Measurements from ENCODE around the gene KDM5B.
"Not testable (repeated sequence)": the region's sequence is repeated elsewhere in the genome, so short reads cannot be mapped to it uniquely, and the experiment has no call there.

Gene KDM5B

GRCh38 chr1:202807926-202808757, at the start of gene KDM5B:
Gene KDM5B, minus strand, starts transcription at chr1:202808421. Its CDS starts 116 bp downstream, at chr1:202808305.
- DNase-seq: peak; percentile 74

DNA sequence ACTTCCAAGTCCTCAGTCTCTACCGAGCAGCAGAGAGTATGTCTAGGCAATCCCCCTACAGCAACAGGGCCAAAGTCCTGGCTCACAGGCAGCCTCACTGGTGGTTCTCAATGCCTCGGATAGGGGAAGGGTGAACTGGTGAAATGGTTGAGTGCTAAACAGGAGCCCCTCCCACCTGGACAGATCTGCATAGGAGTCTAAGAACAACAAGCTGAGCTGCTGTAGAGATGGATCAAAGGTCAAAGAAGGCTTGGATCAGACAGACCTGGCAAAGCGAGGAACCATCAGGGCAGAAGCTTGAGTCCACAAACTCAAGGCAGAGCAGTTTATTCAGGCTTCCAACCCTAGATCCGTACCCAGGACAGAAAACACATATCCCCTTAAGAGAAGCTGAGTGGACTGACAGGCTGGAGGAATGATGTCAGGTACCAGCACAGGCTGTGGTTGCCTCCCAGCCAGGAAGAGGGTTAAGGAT, 49.0 kb upstream of the KDM5B start:
- DNase-seq: no peak

DNA sequence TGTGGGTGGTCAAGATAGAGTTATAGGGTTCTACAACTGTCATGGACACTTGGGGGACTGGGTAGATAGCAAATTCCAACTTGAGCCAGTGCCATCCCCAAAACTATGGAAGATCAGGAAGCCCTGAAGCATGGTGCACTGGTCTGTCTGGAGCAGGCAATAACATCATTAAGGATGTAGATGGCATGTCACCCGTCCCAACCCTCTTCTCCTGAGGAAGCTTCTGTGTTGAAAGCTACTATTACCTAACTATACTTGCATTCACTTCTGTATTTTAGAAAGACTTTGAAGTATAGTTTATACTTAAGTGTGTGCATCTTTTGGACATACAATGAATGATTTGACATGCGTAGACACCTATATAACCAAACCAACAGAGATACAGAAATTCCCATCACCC, 47.8 kb upstream of the KDM5B start:
- DNase-seq: no peak

DNA sequence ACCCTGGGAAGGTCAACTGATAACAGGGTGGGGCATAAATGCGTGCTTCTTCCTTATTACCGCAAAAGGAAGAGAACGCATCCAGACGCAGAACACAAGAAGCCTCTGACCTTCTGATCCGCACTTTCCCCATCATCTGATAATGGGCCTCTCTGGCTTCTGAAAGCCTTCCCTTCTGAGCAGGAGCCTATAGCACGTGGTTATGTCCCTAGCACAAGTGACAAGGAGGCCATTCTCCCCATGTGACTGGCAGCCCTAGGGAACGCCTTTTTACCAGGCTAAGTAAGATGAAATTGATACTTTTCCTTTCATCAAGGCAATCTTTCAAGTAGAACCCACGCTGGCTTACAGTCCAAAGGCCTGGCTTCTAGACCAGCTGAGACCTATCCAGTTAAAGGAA, 46.6 kb upstream of the KDM5B start:
- DNase-seq: no peak

DNA sequence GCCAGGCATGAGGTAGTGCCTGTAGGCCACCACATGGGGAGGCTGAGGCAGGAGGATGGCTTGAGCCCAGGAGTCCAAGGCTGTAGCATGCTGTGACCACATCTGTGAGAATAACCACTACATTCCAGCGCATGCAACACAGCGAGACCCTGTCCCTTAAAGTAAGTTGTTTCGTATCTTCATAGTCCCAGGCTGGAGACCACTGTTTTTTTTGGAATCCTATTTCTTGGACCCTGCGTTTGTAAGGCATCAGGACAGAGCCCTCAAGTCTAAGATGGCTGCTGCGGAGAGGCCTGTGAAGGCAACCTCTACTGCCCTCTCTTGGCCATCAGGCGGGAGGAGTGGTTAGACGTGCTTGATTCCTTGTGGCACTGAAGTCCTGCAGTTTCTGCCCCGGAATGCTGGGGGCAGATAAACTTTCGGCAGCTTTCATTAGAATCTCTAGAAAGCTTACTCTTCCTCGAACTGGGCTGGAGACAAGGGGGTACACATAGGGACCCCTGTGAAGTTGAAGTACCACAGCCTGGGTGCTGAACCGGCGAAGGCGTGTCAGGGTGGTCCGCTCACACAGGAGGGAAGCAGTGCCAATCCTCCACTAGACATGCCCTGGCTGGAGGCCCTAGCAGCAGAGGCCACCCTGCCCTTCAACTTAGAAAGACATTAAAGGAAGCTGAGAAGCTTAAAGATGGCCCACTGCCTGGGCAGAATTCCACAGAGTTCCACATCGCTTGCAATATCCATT, 44.1 kb upstream of the KDM5B start:
- no peak for DNase-seq

GRCh38 chr1:202850593-202851362, 42.6 kb upstream of the KDM5B start:
- DNase-seq: no peak

- no peak for DNase-seq
Measured at GRCh38 chr1:202848191-202848542, 39.9 kb upstream of the KDM5B start.

DNA sequence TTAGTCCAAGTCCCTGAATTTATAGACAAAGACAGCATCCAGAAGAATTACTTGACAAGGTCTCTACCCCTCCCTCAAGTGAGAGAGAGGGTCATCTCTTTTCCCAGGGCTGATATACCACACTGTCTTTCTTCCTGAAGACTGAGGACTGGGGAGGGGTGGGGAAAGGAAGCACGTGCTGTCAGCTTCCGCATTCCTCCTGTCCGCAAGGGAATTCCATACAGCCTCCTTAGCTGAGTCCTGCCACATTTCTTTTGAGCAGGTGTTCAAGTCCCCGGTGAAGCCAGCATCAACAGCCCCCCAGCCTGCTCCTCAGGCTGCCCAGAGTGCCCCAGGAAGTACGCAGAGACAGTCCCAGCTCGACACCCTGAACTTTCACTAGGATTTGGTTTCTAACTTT, 36.7 kb upstream of the KDM5B start:
- no peak for DNase-seq

DNA sequence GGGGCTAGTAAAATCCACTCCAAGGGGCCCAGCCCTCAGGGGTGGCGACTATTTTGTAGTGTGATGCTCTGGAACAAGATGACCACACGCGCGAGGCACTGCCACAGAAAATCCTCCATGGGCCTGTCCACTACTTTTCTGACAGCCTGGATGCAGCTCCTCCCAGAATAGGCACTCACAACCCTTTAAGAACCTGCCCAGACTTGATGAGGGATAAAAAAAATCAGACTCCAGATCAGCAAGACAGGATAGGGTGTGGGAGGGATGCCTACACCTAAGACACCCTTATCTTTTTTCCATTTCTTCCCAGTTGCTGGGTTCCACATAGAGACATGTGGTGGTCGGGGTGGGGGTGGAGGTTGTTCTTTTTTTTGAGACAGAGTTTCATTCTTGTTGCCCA, 36.0 kb upstream of the KDM5B start:
- DNase-seq: no peak

GRCh38 chr1:202843081-202843480, 34.9 kb upstream of the KDM5B start:
- DNase-seq: no peak

- DNase-seq: no peak
Measured at GRCh38 chr1:202837746-202838262, 29.6 kb upstream of the KDM5B start.

GRCh38 chr1:202836623-202837403, 28.6 kb upstream of the KDM5B start:
- no peak for DNase-seq

DNA sequence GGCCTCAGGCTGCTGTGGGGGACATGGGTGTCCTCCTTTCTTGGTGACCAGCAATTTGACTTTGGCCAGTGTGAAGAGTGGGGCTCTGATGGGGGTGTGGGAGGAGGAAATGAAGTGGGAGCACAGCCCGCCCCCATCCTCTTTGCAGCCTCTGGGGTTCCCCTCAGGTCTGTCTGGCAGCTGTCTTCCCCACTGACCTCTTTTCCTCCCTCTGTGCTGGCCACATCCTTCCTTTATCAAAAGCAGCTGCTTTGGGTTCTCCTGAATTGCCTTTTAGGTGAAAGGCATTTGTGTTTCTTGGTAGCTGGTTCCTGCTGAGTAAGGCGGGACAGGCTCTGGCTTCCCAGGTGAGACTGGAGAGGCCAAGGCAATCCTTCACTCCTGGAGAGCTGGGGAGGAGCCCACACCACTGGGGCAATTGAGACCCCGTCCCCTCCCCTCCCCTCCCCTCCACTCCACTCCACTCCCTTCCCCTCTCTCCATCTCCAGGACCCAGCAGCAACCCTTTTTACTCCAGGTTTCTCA, 27.4 kb upstream of the KDM5B start:
- DNase-seq: no peak

DNA sequence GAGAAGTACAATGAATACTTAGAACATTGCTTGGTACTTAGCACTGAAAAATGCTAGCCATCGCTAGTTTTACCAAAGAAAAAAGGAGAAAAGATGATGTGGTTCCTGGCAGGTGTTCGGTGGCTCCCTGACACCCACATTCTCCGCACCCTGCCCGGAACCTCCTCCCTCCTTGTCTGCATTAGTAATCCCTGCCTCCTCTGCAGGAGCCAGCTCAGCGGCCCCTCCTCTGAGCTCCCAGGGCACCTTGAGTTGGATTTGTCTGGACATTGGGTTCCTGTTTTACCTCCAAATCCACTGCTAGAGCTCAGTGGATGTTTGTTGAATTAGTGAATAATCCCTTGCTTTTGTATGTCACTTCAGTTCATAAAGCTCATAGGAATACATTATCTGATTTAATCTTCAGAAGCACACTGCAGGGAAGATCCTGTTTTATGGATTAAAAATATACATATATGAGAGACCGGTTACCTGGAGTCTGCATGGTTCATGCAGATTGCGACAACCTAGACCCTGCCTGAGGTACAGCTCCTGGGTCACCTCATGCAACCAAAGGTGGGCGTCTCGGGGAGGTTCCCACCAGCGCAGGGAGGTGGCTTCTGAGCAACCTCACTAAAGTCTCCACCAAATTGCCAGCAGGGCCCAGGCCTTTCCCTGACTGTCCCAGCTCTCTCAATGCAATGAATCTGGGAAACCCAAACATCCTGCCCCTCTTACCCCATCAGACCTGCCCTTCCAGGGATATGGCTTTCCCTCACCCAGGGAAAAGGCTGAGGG, 26.7 kb upstream of the KDM5B start:
- DNase-seq: no peak

- DNase-seq: no peak
Measured at GRCh38 chr1:202831906-202832305, 23.7 kb upstream of the KDM5B start.

DNA sequence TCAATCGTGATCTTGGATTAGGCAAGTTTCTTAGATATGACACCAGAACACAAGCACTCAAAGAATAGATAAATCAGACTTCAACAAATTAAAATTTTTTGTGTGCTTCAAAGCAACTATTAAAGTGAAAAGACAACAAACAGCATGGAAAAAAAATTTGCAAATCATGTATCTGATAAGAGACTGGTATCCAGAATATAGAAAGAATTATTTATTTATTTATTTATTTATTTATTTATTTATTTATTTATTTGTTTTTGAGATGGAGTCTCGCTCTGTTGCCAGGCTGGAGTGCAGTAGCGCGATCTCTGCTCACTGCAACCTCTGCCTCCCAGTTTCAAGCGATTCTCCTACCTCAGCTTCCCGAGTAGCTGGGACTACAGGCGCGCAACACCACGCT, 21.0 kb upstream of the KDM5B start:
- not testable (repeated sequence) for DNase-seq

DNA sequence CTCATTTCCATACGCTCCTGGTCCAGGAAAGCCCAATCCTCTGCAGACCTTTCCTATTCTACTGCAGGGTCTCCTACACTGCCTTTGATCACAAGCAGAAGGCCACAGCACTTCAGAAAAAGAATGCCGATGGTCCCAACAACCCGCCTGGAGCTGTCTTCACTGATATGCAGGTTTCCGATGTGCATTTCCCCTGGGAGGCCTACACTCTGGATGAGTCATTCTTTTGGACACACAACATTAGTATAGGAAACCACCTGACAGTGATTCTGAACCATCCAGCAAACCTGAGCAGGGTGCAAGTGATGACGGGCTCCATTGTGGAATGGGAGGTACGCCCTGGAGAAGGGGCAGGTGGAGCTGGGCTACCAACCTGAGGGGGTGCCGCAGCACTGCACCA, 17.5 kb upstream of the KDM5B start:
- DNase-seq: no peak

- no peak for DNase-seq
Measured at GRCh38 chr1:202821467-202821866, 13.2 kb upstream of the KDM5B start.

- DNase-seq: no peak
Measured at GRCh38 chr1:202818819-202819218, 10.6 kb upstream of the KDM5B start.

GRCh38 chr1:202815120-202815519, 6.9 kb upstream of the KDM5B start:
- no peak for DNase-seq
